ENCODE results near the gene MTHFD1L.
A peak's percentile ranks its signal among the peaks of the same experiment; 100 is the strongest.

MTHFD1L gene

GRCh38 chr6:150866147-150866990, 867 bp downstream of the MTHFD1L start:
- DNase-seq (ENCODE audit: low read depth in 2 of 2), result peak; percentile 69 to 79

GRCh38 chr6:150866991-150867501, 1.5 kb downstream of the MTHFD1L start:
- DNase-seq (ENCODE audit: low read depth in 2 of 2), result no peak

DNA sequence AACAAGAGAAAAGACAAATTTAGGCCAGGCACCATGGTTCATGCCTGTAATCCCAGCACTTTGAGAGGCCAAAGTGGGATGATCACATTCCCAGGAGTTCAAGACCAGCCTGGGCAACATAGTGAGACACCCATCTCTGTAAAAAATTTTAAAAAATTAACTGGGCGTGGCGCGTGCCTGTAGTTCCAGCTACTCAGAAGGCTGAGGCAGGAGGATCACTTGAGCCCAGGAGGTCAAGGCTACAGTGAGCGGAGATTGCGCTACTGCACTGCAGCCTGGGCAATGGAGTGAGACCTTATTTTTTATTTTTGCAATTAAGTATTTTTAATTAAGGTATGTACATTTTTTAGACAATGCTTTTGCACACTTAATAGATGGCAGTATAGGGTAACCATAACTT, 3.3 kb downstream of the MTHFD1L start:
- DNase-seq (ENCODE audit: low read depth in 2 of 2), result no peak

GRCh38 chr6:150874179-150874578, 8.7 kb downstream of the MTHFD1L start:
- DNase-seq (ENCODE audit: low read depth in 2 of 2), result no peak

- DNase-seq (ENCODE audit: low read depth in 2 of 2), result no peak
Observed at GRCh38 chr6:150875841-150876240, 10.3 kb downstream of the MTHFD1L start.

DNA sequence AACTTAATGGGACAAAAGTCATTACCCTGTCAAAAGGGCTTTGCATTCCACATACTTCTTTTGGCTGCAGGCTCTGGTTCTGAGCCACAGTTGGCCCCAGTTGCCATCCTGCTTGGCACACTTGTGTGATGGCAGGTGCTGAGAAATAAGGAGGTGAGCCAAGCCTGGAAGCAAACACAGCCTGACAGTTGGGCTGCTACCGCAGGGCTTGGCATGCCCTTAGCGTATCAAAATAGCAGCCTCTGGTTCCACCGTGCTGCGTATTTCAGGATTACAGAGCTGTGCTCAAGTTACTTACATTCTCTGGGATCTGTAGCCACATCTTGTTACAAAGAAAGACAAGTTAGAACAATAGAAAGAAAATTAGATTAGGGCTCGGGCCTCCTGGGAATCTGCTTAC, 11.1 kb downstream of the MTHFD1L start:
- no peak for DNase-seq (ENCODE audit: low read depth in 2 of 2)

DNA sequence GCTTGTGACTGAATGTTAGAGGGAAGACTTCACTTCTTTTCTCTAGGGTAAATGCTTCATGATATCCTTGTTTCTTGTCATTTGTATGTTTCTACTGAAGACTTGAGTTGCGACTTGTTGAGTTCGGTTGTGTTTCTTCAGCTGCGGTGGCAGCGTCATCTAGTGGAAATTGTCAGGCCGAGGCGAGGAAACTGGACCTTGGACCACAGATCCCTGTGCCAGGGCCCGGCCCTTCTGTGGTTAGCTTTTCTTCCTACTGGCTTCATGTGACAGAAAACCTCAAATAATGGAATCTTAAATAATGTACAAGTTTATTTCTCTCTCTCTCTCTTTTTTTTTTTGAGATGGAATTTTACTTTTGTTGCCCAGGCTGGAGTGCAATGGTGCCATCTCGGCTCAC, 12.4 kb downstream of the MTHFD1L start:
- no peak for DNase-seq (ENCODE audit: low read depth in 2 of 2)

DNA sequence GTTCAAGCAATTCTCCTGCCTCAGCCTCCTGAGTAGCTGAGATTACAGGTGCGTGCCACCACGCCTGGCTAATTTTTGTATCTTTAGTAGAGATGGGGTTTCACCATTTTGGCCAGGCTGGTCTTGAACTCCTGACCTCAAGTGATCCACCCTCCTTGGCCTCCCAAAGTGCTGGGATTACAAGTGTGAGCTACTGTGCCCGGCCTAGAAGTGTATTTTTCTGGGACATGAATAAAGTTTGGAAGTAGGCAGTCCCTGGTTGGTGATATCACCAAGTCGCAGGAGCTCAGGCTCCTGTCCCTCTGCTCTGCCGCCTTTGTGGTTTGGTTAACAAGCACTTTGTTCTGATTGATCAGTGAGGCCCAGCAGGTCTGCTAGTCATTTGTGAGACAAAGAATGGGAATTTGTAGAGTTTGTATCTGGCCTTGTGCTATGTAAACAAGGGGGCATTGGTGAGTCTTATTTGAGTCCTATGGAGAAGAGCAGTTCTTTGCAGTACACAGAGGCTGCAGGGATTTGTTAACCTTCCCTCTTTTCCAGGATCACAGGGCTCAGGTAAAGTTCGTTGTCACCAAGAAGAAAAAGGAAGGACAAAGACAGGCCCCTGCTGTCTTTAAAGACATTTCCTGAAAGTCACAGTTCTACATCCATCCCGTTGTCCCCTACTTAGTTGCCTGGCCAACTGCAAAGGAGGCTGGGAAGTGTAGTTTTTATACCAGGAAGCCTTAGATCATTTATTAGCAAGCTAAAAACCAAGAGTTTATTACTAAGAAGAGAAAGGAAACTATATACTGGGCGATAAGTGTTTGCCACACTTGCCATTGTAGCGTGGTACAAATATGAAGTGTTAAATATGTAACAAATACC, 13.1 kb downstream of the MTHFD1L start:
- no peak for DNase-seq (ENCODE audit: low read depth in 2 of 2)

GRCh38 chr6:150880336-150880735, 14.8 kb downstream of the MTHFD1L start:
- DNase-seq (ENCODE audit: low read depth in 2 of 2), result no peak

- no peak for DNase-seq (ENCODE audit: low read depth in 2 of 2)
Observed at GRCh38 chr6:150881911-150882481, 16.5 kb downstream of the MTHFD1L start.

DNA sequence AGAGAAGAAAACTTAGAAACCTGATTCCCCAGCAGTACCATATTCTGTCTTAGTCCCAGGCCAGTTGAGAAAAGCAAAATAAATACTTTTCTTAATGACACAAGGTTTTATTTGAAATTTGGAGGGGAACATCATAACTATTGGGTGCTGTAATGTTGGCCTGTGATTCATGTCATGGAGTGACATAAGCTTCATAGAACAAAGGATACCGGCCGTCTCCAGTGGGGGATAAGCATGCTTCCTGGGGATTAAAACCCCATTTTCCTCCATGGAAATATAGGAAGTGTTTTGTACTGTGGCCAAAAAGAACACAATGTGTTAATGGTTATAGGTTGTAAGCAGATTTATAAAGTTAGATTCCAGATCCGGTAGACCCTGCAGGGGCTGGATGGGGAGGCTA, 18.0 kb downstream of the MTHFD1L start:
- no peak for DNase-seq (ENCODE audit: low read depth in 2 of 2)

DNA sequence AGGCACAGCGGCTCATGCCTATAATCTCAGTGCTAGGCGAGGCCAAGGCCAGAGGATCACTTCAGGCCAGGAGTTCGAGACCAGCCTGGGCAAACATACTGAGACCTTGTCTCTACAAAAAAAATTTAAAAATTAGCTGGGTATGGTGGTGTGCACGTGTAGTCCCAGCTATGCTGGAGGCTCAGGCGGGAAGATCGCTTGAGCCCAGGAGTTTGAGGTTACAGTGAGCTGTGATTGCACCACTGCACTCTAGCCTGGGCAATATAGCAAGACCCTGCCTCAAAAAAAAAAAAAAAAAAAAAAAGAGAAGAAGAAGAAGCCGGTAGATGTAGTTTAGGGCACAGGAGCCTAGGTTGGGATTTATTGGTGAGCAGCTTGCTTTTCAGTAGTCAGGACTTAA, 20.7 kb downstream of the MTHFD1L start:
- DNase-seq (ENCODE audit: low read depth in 2 of 2), result no peak

DNA sequence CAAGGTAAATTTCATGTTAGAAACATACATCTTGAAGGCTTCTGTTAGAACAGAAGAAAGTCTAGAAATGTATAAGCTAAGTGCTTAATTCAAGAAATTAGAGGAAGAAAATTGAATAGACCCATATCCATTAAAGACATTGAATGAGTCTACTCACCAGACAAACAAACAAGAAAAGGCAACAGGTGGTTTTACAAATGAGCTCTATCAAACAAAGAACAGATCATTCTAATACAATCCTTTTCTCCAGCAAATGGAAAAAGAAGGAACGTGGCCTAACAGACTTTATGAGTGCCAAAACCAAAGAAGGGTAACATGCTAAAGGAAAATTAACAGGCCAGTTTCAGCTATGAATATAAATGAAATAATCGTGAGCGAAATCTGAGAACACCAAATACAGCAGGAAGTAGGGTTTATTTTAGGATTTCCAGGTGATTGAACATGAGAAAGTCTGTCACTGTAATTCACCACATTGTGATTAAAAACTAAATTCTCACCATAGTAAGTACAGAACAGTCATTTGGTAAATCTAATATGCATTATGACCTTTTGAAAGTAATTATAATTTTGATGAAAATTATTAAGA, 22.6 kb downstream of the MTHFD1L start:
- DNase-seq (ENCODE audit: low read depth in 2 of 2), result no peak

DNA sequence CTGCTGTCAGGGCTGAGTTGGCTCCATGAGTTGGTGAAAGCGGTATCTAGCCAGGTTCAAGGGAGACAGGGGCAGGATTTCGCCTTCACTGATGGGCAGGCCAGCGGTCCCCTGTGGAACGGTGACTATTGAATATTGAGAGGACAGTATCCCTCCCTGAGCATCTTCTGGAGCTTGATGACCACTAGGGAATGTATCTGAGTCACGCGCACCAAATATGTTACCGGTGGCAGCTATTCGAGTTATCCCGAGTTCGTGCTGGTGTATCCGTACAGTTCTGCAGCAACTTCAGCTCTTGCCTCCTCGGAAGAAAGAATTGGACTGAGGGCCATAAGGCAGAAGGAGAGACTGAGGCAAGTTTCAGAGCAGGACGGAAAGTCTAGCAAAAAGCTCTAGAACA, 24.8 kb downstream of the MTHFD1L start:
- no peak for DNase-seq (ENCODE audit: low read depth in 2 of 2)

DNA sequence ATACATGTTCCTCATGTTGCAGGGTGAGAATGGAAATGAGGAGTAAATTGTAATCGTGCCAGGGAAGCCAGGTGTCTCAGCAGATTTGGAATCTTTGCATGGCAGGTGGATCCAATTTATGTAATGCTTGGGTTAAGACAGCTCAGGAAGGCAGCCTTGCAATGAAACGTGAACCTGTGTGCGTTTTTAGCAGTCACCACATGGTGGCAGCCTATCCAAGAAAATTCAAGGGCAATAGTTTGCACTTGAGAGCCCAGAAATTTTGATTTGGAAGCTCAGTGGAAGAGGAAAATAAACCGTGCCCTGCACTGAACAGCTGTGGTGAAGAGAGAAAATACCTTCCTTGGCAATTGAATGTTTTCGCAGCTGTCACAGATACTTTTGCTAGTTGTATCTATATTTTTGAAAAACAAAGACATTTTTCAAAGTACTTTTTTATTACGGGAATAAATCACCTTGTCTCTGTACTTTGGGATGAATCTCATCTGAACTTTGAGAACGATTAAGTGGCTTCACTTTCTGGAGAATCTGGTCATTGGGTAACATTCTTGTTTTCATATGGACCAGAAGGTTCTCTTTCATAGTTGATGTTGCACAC, 26.5 kb downstream of the MTHFD1L start:
- peak; percentile 17 to 40 for DNase-seq (ENCODE audit: low read depth in 2 of 2)

GRCh38 chr6:150894191-150894744, 28.8 kb downstream of the MTHFD1L start:
- DNase-seq (ENCODE audit: low read depth in 2 of 2), result no peak

GRCh38 chr6:150894935-150895552, 29.5 kb downstream of the MTHFD1L start:
- DNase-seq (ENCODE audit: low read depth in 2 of 2), result no peak

DNA sequence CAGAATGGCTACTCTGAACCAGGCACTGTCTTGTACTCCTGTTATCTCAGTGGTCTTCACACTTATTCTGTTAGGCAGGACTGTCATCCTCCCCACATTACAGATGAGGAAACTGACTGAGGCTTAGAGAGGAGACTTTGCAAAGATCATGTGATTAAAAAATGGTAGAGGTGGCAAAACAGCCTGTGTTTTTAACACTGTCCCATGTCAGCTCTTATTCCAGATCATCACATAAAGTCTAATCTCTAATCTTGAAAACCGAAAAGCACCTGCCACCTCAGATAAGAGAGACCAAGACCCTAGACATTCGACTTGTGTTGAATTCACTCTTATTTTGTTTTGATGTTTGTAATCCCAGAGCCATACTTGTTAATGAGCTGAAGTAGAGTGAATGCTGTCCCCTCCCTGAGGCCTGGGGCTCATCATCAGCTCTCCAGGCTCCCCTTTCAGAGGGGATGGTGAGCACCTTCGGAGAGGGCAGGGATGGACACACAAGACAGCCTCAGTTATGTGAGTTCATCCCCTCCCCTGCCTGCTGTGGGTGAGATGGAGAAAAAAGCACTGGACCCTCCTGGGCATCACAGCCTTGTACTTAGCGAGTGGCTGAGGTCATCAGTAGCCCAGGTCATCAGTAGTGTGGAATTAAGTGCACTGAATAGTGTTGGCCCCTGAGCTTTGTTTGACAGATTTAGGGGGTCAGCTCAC, 30.6 kb downstream of the MTHFD1L start:
- DNase-seq (ENCODE audit: low read depth in 2 of 2), result no peak

DNA sequence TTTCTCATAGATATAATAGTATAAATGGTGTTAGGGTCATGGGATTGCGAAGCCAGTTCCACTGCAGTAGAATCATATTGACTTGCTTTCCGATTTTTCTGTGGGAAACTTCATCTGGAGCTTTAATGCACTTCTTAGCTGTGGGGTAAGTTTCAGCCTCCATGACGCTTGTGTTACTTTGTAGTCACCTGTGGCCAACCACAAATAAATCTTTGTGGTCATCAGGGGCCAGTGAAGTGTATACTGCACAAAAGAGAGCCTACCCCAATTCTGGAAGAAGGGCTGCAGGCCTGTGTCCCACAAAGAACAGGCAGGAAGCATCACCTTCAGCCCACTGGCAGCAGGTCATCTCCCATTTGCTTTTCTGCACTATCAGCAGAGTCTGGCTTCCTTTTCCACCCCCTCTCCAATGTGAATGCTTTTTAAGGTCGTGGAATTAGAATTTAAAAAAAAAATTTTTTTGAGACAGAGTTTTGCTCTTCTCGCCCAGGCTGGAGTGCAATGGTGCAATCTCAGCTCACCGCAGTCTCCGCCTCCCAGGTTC, 32.0 kb downstream of the MTHFD1L start:
- DNase-seq (ENCODE audit: low read depth in 2 of 2), result no peak
